Liver (tissue), 9 donors: ENCODE results near the gene SFMBT2. TPM values are rescaled to one million over a fixed set of nuclear protein-coding genes. Genes with fewer than 3 reads are reported as not detected.

Experiments
- DNase-seq: peaks from one replicate; pipeline ENCODE4 v3.0.0-alpha.2; 2017; ENCODE audit warnings: low spot score
- H3K27ac ChIP-seq, 2 donors: one replicate each; pipeline ENCODE4 v1.7.0; 2013; ENCODE audit warnings: inconsistent platforms in 2 of 2, low read length in 2 of 2, control low read depth in 1 of 2, low read depth in 1 of 2, mild to moderate bottlenecking in 1 of 2
- H3K27me3 ChIP-seq, 4 donors: one replicate each; pipeline versions ENCODE4 v1.6.1 to v1.7.0; 2013; ENCODE audit warnings: low read length in 3 of 4, inconsistent platforms in 1 of 4, mild to moderate bottlenecking in 1 of 4, moderate library complexity in 1 of 4; ENCODE audit not compliant: control insufficient read depth in 4 of 4, insufficient read depth in 4 of 4
- H3K36me3 ChIP-seq, 4 donors: one replicate each; pipeline versions ENCODE4 v1.6.1 to v1.7.0; 2013; ENCODE audit warnings: low read length in 3 of 4, mild to moderate bottlenecking in 3 of 4, low read depth in 1 of 4, moderate library complexity in 1 of 4; ENCODE audit not compliant: control insufficient read depth in 4 of 4, insufficient read depth in 3 of 4
- H3K4me1 ChIP-seq, 4 donors: one replicate each; pipeline versions ENCODE4 v1.6.1 to v1.7.0; 2013; ENCODE audit warnings: low read length in 3 of 4, mild to moderate bottlenecking in 3 of 4, moderate library complexity in 1 of 4; ENCODE audit not compliant: control insufficient read depth in 4 of 4, insufficient read depth in 4 of 4
- H3K4me3 ChIP-seq, 3 donors: one replicate each; pipeline versions ENCODE4 v1.6.1 to v1.7.0; 2013; ENCODE audit warnings: low read length in 3 of 3, control low read depth in 1 of 3, low read depth in 1 of 3, mild to moderate bottlenecking in 1 of 3
- H3K9ac ChIP-seq, 2 donors: one replicate each; pipeline ENCODE4 v1.7.0; 2013; ENCODE audit warnings: low read length in 2 of 2, mild to moderate bottlenecking in 2 of 2, moderate library complexity in 2 of 2, control low read depth in 1 of 2, low read depth in 1 of 2
- H3K9me3 ChIP-seq, 4 donors: one replicate each; pipeline versions ENCODE4 v1.6.1 to v1.7.0; 2013; ENCODE audit warnings: low read length in 3 of 4; ENCODE audit not compliant: control insufficient read depth in 4 of 4
- FOXA1 ChIP-seq: IDR thresholded peaks from 2 replicates; pipeline ENCODE4 v1.6.1; 2016; ENCODE audit warnings: antibody characterized with exemption
- HNF4A ChIP-seq, 2 donors: conservative IDR thresholded peaks; 2 replicates each; pipeline ENCODE4 v1.6.1; 2016; ENCODE audit warnings: antibody characterized with exemption in 2 of 2, mild to moderate bottlenecking in 2 of 2
- HNF4G ChIP-seq: IDR thresholded peaks from 2 replicates; pipeline ENCODE4 v1.6.1; 2016; ENCODE audit warnings: antibody characterized with exemption
- JUND ChIP-seq, 2 donors: IDR thresholded peaks; 2 replicates each; pipeline ENCODE4 v1.6.1; 2016; ENCODE audit warnings: antibody characterized with exemption in 2 of 2
- NR2F2 ChIP-seq: IDR thresholded peaks from 2 replicates; pipeline ENCODE4 v1.6.1; 2016; ENCODE audit warnings: antibody characterized with exemption
- RAD21 ChIP-seq, 2 donors: IDR thresholded peaks; 2 replicates each; pipeline ENCODE4 v1.6.1; 2016; ENCODE audit warnings: antibody characterized with exemption in 2 of 2, mild to moderate bottlenecking in 2 of 2
- RXRA ChIP-seq, 2 donors: IDR thresholded peaks; 2 replicates each; pipeline ENCODE4 v1.6.1; 2017 to 2018; ENCODE audit warnings: antibody characterized with exemption in 2 of 2, mild to moderate bottlenecking in 1 of 2
- SP1 ChIP-seq: IDR thresholded peaks from 2 replicates; pipeline ENCODE4 v1.6.1; 2018; ENCODE audit warnings: antibody characterized with exemption, mild to moderate bottlenecking
- TAF1 ChIP-seq: conservative IDR thresholded peaks from 2 replicates; pipeline ENCODE4 v1.6.1; 2016; ENCODE audit warnings: antibody characterized with exemption, mild to moderate bottlenecking
- WGBS: extraction: QIAGEN DNeasy Blood & Tissue Kit; methylation state at CpG from one replicate; pipeline ENCODE4 v1.1.7; 2013; 5-methylcytosine and 5-hydroxymethylcytosine counted together
- polyA plus RNA-seq, 2 donors: library from polyadenylated mRNA; stranded (reverse) in 1 of 2; unstranded in 1 of 2; fragments of 200-250 nt in 1 of 2; fragments of >200 nt in 1 of 2; fragmentation: Nextera tagmentation in 1 of 2; extraction: Ambion mirVana in 1 of 2; gene quantifications; one replicate each; pipeline versions ENCODE4 v1.2.1 to v1.2.3, GENCODE V29; 2013 to 2015
- total RNA-seq, 2 donors: library from RNA; depleted of rRNA; stranded (reverse); fragments of >200 nt; gene quantifications; one replicate each; pipeline ENCODE4 v1.2.3, GENCODE V29; 2014
- TF ChIP-seq, protein P1 (sequence below): IDR thresholded peaks from 2 replicates; pipeline ENCODE4 v1.6.1; 2016; ENCODE audit warnings: antibody characterized with exemption
- TF ChIP-seq, protein P2 (sequence below): IDR thresholded peaks from 2 replicates; pipeline ENCODE4 v1.6.1; 2016; ENCODE audit warnings: antibody characterized with exemption
- TF ChIP-seq, protein P3 (sequence below): IDR thresholded peaks from 2 replicates; pipeline ENCODE4 v1.6.1; 2016; ENCODE audit warnings: antibody characterized with exemption
- donor health status: healthy.
- donor health status: healthy.
- donor health status: healthy.
- donor health status: healthy.
- donor health status: healthy.

Gene SFMBT2
- total and polyA plus RNA-seq, 4 donors: 0.46 to 2.8 (median 1.5) TPM

DNA sequence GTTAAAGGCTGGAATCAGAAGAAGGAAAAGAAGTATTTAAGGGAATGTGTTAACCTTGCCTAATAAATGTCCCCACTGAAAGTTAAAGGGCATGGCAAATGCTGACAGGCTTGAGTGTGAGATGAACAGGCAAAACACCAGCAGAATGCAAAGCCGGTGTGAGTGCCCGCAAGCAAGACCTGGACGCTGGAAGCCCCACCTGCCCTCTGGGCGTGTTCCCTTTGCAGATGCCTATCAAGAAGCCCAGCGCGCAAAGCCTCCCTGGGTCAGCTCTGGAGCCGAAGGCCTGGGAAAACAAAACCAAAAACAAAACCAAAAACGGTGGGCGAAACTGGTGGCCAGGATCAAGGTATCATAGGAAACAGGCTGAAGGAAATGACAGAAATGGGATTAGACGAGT, 200.3 kb downstream of the SFMBT2 start:
- H3K27me3 ChIP-seq: no peaks in the 10 kb centered on the region
- H3K4me3 ChIP-seq: no peak overlapping the region
- no peaks in the 10 kb centered on the region for H3K9me3 ChIP-seq
- no peak for DNase-seq
- no peak for TF ChIP-seq JUND (IDR thresholded peaks at IDR 0.05)
- TF ChIP-seq, protein P1, sequence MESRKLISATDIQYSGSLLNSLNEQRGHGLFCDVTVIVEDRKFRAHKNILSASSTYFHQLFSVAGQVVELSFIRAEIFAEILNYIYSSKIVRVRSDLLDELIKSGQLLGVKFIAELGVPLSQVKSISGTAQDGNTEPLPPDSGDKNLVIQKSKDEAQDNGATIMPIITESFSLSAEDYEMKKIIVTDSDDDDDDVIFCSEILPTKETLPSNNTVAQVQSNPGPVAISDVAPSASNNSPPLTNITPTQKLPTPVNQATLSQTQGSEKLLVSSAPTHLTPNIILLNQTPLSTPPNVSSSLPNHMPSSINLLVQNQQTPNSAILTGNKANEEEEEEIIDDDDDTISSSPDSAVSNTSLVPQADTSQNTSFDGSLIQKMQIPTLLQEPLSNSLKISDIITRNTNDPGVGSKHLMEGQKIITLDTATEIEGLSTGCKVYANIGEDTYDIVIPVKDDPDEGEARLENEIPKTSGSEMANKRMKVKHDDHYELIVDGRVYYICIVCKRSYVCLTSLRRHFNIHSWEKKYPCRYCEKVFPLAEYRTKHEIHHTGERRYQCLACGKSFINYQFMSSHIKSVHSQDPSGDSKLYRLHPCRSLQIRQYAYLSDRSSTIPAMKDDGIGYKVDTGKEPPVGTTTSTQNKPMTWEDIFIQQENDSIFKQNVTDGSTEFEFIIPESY: no peak
- TF ChIP-seq HNF4G: no peak
- TF ChIP-seq NR2F2: no peak
- TF ChIP-seq, protein P2, sequence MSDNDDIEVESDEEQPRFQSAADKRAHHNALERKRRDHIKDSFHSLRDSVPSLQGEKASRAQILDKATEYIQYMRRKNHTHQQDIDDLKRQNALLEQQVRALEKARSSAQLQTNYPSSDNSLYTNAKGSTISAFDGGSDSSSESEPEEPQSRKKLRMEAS: no peak
- H3K27ac ChIP-seq: no peak overlapping the region
- peaks cover 0 to 6% (median 0%) of the 10 kb centered on the region in 4 donors for H3K4me1 ChIP-seq
- WGBS: 86% methylated on average over 10 of the region's 10 CpGs
- H3K36me3 ChIP-seq: no peaks in the 10 kb centered on the region
- H3K9ac ChIP-seq: no peak overlapping the region

DNA sequence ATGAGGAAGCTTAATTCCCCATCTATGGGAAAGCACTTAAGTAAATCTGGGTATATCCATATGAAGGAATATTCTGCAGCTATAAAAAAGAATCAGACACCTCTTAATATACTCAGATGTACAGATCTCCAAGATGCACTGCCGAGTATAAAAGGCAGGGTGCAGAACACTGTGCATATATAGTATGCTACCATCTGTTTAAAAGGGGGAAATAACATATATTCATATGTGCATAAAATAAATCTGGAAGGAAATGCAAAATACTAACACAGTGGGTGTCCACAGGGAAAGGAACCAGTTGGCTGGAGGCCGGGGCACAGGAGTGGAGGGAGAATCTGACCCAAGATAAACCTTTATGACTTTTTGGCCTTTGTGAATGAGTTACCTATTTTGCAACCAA, 201.4 kb downstream of the SFMBT2 start:
- H3K4me1 ChIP-seq: peaks cover 0 to 6% (median 0%) of the 10 kb centered on the region in 4 donors
- TF ChIP-seq, protein P1: no peak
- TF ChIP-seq NR2F2 (no peak), SP1 (no peak), JUND (IDR thresholded peaks at IDR 0.05) (no peak), TAF1 (no peak)
- no peak for DNase-seq
- no peaks in the 10 kb centered on the region for H3K9me3 ChIP-seq
- no peaks in the 10 kb centered on the region for H3K27me3 ChIP-seq
- WGBS: 89% methylated on average over 2 of the region's 2 CpGs
- H3K36me3 ChIP-seq: no peaks in the 10 kb centered on the region
- no peak overlapping the region for H3K27ac ChIP-seq
- H3K9ac ChIP-seq: no peak overlapping the region
- H3K4me3 ChIP-seq: no peak overlapping the region

DNA sequence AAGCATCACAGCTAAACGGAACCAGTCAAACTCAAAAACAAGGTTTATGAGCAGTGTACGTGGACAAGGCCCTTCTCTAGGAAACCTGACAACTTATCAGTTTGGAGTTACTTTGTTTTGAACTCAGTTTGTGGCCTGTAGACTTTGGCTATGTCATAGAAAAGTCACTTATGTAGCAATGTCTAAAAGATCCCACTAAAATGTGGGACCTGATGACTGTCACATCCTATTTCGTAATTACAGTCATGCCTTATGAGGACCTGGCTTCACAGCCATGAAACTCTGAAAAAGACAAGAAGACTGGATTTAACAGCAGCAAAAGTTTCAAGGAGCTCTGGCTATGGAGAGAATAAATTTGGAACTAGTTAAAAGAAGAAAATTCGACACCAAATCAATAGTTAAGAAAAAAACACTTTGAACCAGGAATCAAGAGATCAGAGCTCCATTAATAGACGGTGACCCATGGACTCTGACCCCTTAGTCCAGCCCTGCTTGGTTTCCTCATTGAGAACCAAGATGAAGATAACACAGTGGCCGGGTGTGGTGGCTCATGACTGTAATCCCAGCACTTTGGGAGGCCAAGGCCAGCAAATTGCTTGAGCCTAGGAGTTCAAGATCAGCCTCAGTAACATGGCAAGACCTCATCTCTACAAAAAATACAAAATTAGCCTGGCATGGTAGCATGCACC, 204.3 kb downstream of the SFMBT2 start:
- H3K9me3 ChIP-seq: no peaks in the 10 kb centered on the region
- 63% methylated on average over 6 of the region's 6 CpGs for WGBS
- no peaks in the 10 kb centered on the region for H3K27me3 ChIP-seq
- TF ChIP-seq JUND (IDR thresholded peaks at IDR 0.05) (peak in 1 of 2 donors; percentile 20), RAD21 (IDR thresholded peaks at IDR 0.05) (no peak), FOXA1 (no peak), SP1 (peak; percentile 14), HNF4G (peak; percentile 72), HNF4A (conservative IDR thresholded peaks at IDR 0.05) (peak; percentile 84 to 96), RXRA (IDR thresholded peaks at IDR 0.05) (peak in 1 of 2 donors; percentile 10)
- TF ChIP-seq, protein P3, sequence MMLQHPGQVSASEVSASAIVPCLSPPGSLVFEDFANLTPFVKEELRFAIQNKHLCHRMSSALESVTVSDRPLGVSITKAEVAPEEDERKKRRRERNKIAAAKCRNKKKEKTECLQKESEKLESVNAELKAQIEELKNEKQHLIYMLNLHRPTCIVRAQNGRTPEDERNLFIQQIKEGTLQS: no peak
- TF ChIP-seq, protein P1: no peak
- no peak overlapping the region for H3K4me3 ChIP-seq
- H3K27ac ChIP-seq: no peak overlapping the region
- H3K9ac ChIP-seq: no peak overlapping the region
- H3K36me3 ChIP-seq: no peaks in the 10 kb centered on the region
- DNase-seq: no peak
- peaks cover 3 to 20% (median 9%) of the 10 kb centered on the region in 4 donors for H3K4me1 ChIP-seq
